Measurements from ENCODE around the gene TSHZ2. TPM values are rescaled to one million over a fixed set of nuclear protein-coding genes. Genes with fewer than 3 reads are reported as not detected.

The TSHZ2 gene
- total RNA-seq, 4 donors from 2014 or later = 4.0 to 57.8 (median 10.3) TPM

DNA sequence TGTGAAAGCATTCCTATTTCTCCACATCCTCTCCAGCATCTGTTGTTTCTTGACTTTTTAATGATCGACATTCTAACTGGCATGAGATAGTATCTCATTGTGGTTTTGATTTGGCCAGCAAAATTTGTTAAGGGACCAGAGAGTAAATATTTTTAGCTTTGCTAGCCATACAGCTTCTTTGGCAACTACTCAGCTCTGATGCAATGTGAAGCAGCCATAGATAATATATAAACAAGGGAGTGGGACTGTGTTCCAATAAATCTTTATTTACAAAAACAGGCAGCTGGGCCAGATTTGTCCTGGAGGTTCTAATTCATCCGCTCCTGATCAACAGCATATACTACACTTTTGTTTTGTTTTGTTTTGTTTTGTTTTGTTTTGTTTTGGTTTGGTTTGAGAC is 418.6 kb downstream of the TSHZ2 start:
- TF ChIP-seq, protein P1, sequence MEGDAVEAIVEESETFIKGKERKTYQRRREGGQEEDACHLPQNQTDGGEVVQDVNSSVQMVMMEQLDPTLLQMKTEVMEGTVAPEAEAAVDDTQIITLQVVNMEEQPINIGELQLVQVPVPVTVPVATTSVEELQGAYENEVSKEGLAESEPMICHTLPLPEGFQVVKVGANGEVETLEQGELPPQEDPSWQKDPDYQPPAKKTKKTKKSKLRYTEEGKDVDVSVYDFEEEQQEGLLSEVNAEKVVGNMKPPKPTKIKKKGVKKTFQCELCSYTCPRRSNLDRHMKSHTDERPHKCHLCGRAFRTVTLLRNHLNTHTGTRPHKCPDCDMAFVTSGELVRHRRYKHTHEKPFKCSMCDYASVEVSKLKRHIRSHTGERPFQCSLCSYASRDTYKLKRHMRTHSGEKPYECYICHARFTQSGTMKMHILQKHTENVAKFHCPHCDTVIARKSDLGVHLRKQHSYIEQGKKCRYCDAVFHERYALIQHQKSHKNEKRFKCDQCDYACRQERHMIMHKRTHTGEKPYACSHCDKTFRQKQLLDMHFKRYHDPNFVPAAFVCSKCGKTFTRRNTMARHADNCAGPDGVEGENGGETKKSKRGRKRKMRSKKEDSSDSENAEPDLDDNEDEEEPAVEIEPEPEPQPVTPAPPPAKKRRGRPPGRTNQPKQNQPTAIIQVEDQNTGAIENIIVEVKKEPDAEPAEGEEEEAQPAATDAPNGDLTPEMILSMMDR (IDR thresholded peaks at IDR 0.05) = no peak
- TF ChIP-seq POLR2A (IDR thresholded peaks at IDR 0.05) = no peak
- H3K9me3 ChIP-seq = no peaks in the 10 kb centered on the region
- no peaks in the 10 kb centered on the region for H3K27me3 ChIP-seq
- H3K4me3 ChIP-seq = no peak overlapping the region
- no peak overlapping the region for H3K27ac ChIP-seq
- no peaks in the 10 kb centered on the region for H3K4me1 ChIP-seq
- DNase-seq = no peak
- H3K36me3 ChIP-seq = no peaks in the 10 kb centered on the region

DNA sequence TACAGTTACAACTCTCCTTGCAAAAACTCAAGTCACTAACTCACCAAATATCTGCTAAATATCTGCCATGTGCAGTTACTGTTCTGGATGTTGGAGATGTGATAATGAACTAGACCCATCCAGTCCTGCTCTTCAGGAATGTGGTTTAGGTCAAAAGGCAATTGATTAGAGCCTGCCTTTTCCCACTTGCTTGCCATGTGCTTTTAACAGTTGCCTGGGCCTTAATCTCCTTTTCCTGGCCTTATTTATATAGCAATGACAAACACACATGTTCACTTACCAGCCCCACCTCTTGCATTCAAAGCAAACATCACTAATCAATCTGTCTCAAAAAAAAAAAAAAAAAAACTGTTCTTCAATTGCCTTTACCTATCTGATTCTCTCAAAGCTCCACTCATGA is 422.3 kb downstream of the TSHZ2 start:
- Histone ChIP-seq H3K4me3 (no peak overlapping the region), H3K36me3 (no peaks in the 10 kb centered on the region), H3K9me3 (no peaks in the 10 kb centered on the region), H3K27me3 (no peaks in the 10 kb centered on the region), H3K27ac (no peak overlapping the region), H3K4me1 (no peaks in the 10 kb centered on the region)
- DNase-seq = no peak
- TF ChIP-seq, protein P1 (IDR thresholded peaks at IDR 0.05) = no peak
- TF ChIP-seq POLR2A (IDR thresholded peaks at IDR 0.05) = no peak

DNA sequence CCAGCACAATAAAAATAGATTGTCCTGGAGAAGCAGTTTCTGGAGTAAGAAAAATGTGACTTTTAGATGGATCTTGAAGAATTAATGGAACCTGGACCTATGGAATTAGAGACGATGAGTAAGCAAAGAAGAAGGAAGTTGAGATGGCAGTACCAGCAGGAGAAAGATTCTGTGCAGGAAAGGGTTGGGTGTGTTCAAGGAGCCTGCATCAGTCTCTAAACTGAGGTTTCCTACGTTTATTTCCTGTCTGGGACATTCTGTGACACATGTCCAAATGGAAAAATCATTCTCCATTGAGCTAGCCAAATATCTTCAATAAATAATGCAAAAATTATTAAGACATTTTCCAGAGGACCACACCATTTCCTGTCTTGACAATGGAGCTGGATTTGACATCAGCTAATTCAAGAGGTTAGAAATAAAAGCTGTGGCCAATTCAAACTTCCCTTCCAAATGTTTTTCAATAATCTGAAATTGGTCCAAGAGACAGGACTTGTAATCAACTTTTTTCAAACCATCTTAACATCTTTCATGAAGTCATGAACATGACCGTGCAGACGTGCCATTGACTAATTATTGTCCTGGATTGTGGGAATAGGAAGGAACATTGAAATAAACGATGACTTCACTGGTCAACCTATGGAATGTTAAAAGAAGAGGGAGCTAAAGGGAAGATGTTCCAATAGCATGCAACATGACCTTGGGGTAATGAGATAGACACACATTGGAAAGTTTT is 423.2 kb downstream of the TSHZ2 start:
- Histone ChIP-seq H3K27me3 (no peaks in the 10 kb centered on the region), H3K4me1 (no peaks in the 10 kb centered on the region), H3K4me3 (no peak overlapping the region), H3K27ac (no peak overlapping the region), H3K9me3 (no peaks in the 10 kb centered on the region), H3K36me3 (no peaks in the 10 kb centered on the region)
- DNase-seq = no peak
- TF ChIP-seq, protein P1 (IDR thresholded peaks at IDR 0.05) = no peak
- no peak for TF ChIP-seq POLR2A (IDR thresholded peaks at IDR 0.05)

DNA sequence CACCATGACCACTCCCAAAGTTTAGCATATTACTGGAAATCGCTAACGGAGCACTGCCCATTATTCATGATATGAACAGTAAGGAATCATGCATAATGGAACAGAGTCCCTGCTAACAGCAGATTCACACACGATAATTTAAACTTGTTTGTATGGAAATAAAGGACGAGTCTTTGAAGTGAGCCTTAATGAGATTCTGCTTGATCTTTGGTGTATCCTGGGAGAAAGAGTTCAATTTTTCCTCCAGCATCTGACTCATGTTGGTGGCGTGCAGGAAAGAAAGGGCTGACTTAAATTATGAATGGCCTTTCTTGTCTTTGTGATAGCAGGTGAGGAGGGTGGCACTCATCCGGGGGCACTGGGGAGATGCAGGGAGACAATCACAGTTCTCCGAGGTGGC is 426.9 kb downstream of the TSHZ2 start:
- no peak overlapping the region for H3K27ac ChIP-seq
- H3K4me1 ChIP-seq = no peaks in the 10 kb centered on the region
- no peaks in the 10 kb centered on the region for H3K36me3 ChIP-seq
- H3K9me3 ChIP-seq = peaks cover 0 to 5% (median 0%) of the 10 kb centered on the region in 4 donors
- DNase-seq = no peak
- H3K4me3 ChIP-seq = no peak overlapping the region
- no peak for TF ChIP-seq POLR2A (IDR thresholded peaks at IDR 0.05)
- TF ChIP-seq, protein P1 (IDR thresholded peaks at IDR 0.05) = no peak
- no peaks in the 10 kb centered on the region for H3K27me3 ChIP-seq

DNA sequence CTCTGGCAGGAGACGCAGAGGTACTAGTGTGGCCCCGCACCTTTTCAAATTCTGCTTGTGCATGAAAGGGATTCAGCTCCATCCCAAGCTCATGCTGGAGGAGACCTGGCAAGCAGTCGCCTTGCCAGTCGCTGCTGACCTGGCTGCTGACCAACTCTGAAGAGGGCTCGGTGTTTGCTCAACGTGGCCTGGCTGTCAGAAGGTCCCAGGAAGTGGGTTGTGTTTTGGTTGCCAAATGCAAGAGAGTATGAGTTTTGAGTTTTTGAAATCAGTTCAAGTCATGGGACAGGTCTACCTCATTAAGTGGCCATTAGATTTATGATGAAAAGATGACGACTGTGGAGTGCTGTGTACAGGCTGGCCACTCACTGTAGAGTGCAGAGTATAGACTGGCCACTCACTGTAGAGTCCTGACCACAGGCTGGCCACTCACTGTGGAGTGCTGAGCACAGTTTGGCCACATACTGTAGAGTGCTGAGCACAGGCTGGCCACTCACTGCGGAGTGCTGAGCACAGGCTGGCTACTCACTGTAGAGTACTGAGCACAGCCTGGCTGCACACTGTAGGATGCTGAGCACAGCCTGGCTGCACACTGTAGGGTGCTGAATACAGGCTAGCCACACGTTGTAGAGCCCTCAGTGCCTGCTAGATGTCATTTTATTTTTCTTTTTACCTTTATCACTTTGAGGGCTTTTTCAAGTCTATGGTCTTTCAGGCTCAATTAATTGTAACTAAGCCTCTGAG is 427.6 kb downstream of the TSHZ2 start:
- Histone ChIP-seq H3K27me3 (no peaks in the 10 kb centered on the region), H3K27ac (no peak overlapping the region), H3K9me3 (peaks cover 0 to 5% (median 0%) of the 10 kb centered on the region in 4 donors), H3K4me1 (no peaks in the 10 kb centered on the region), H3K4me3 (no peak overlapping the region), H3K36me3 (no peaks in the 10 kb centered on the region)
- no peak for TF ChIP-seq POLR2A (IDR thresholded peaks at IDR 0.05)
- TF ChIP-seq, protein P1 (IDR thresholded peaks at IDR 0.05) = no peak
- no peak for DNase-seq
